Measurements from ENCODE around the gene SEPTIN10. TPM values are rescaled to one million over a fixed set of nuclear protein-coding genes. Genes with fewer than 3 reads are reported as not detected.

SEPTIN10 gene
- total and polyA plus RNA-seq, 2 experiments from 2014 or later = 52.3 to 85.1 TPM

GRCh38 chr2:109526442-109526970 is 87.3 kb downstream of the SEPTIN10 start:
- ATAC-seq = no peak
- Mint-ChIP-seq H3K27me3 (ENCODE audit: insufficient read depth, low read depth, poor library complexity) (peaks cover 12% of the 10 kb centered on the region), H3K9me3 (no peaks in the 10 kb centered on the region), H3K36me3 (ENCODE audit: low read depth) (no peaks in the 10 kb centered on the region), H3K4me1 (no peaks in the 10 kb centered on the region), H3K4me3 (no peak overlapping the region), H3K27ac (no peak overlapping the region)
- H3K4me2 ChIP-seq = no peak overlapping the region
- H3K9me2 ChIP-seq (ENCODE audit: insufficient read depth) = no peaks in the 10 kb centered on the region
- no peak for DNase-seq (ENCODE audit: low spot score)
- no peaks in the 10 kb centered on the region for H4K20me1 ChIP-seq (replicated peaks; ENCODE audit: insufficient read depth)
- no peaks in the 10 kb centered on the region for H3K79me2 ChIP-seq (replicated peaks; ENCODE audit: insufficient read depth)
- H3K4me3 ChIP-seq = no peak overlapping the region
- no peak overlapping the region for H2AFZ ChIP-seq
- no peaks in the 10 kb centered on the region for H3K36me3 ChIP-seq (ENCODE audit: insufficient read depth)
- H3K27me3 ChIP-seq (ENCODE audit: insufficient read depth) = no peaks in the 10 kb centered on the region
- H3F3A ChIP-seq (replicated peaks; ENCODE audit: low read depth) = no peaks in the 10 kb centered on the region
- H3K27ac ChIP-seq (ENCODE audit: low read depth) = no peak overlapping the region
- TF ChIP-seq REST (IDR thresholded peaks at IDR 0.05; ENCODE audit: unreplicated experiment) = no peak
- no peak for TF ChIP-seq ZNF462 (CRISPR knock-in tag; IDR thresholded peaks at IDR 0.05)
- TF ChIP-seq STAT1 (IDR thresholded peaks at IDR 0.05; ENCODE audit: unreplicated experiment) = no peak
- TF ChIP-seq ETS1 (IDR thresholded peaks at IDR 0.05) = no peak
- no peak for TF ChIP-seq EZH2 (IDR thresholded peaks at IDR 0.05; ENCODE audit: low read depth, unreplicated experiment)
- no peaks in the 10 kb centered on the region for H3K4me1 ChIP-seq (ENCODE audit: insufficient read depth)
